Endothelial cell of umbilical vein (primary cell): ENCODE data around the gene API5.

Experiments
- CTCF ChIP-seq, 2 donors: IDR thresholded peaks; 1 replicate in 1 of 2; 2 replicates in 1 of 2; pipeline ENCODE4 v1.5.1; 2011; ENCODE audit warnings: low read length in 2 of 2, mild to moderate bottlenecking in 2 of 2, moderate library complexity in 2 of 2, control low read depth in 1 of 2, inconsistent platforms in 1 of 2, low read depth in 1 of 2; ENCODE audit not compliant: insufficient read depth in 1 of 2; ENCODE audit errors: extremely low read depth in 1 of 2
- EZH2 ChIP-seq: IDR thresholded peaks from 2 replicates; pipeline ENCODE4 v1.6.1; 2012; ENCODE audit warnings: borderline replicate concordance, low read depth, mild to moderate bottlenecking, moderate library complexity, low read length, inconsistent platforms; ENCODE audit not compliant: severe bottlenecking
- FOS ChIP-seq: IDR thresholded peaks from 2 replicates; pipeline ENCODE4 v1.6.1; 2011; ENCODE audit warnings: mild to moderate bottlenecking, low read length, moderate library complexity, borderline replicate concordance; ENCODE audit not compliant: insufficient read depth
- GATA2 ChIP-seq: IDR thresholded peaks from 2 replicates; pipeline ENCODE4 v1.7.0; 2011; ENCODE audit warnings: low read depth, mild to moderate bottlenecking, moderate library complexity, mixed read lengths, low read length; ENCODE audit not compliant: insufficient read length, insufficient read depth
- JUN ChIP-seq: IDR thresholded peaks from 2 replicates; pipeline ENCODE4 v1.6.1; 2011; ENCODE audit warnings: borderline replicate concordance, low read depth; ENCODE audit not compliant: insufficient read length, insufficient read depth
- MAX ChIP-seq: IDR thresholded peaks from 2 replicates; pipeline ENCODE4 v1.6.1; 2011; ENCODE audit not compliant: insufficient read depth, insufficient read length
- MYC ChIP-seq: IDR thresholded peaks from one replicate; pipeline ENCODE4 v1.6.1; 2011; ENCODE audit warnings: mild to moderate bottlenecking, low read depth, low read length
- POLR2A ChIP-seq: IDR thresholded peaks from 2 replicates; pipeline ENCODE4 v1.6.1; 2012; ENCODE audit warnings: low read depth, mild to moderate bottlenecking, control low read depth, low read length
- POLR2AphosphoS5 ChIP-seq: IDR thresholded peaks from 2 replicates; pipeline ENCODE4 v1.6.1; 2012; ENCODE audit warnings: low read depth, mild to moderate bottlenecking, control low read depth, low read length, moderate library complexity; ENCODE audit not compliant: insufficient read depth

GRCh38 chr11:43356336-43356735 is 44.5 kb downstream of the API5 start:
- TF ChIP-seq CTCF (IDR thresholded peaks at IDR 0.05; ENCODE audit: extremely low read depth in 1 of 2, insufficient read depth in 1 of 2, low read depth in 1 of 2, low read length in 2 of 2) (no peak), POLR2A (no peak), POLR2AphosphoS5 (no peak), MYC (no peak), MAX (no peak), GATA2 (no peak), JUN (no peak), EZH2 (no peak), FOS (no peak)
